ENCODE data around the gene MALRD1. TPM values are rescaled to one million over a fixed set of nuclear protein-coding genes. Genes with fewer than 3 reads are reported as not detected.
"Not testable (repeated sequence)": the region's sequence is repeated elsewhere in the genome, so short reads cannot be mapped to it uniquely, and the experiment has no call there.

Gene MALRD1
- total RNA-seq, 2 experiments from 2014 or later = 0.36 to 0.56 TPM

GRCh38 chr10:19705250-19705649 is 656.6 kb downstream of the MALRD1 start:
- H3K27ac Mint-ChIP-seq = no peak overlapping the region
- no peak overlapping the region for H3K4me3 Mint-ChIP-seq
- H3K36me3 Mint-ChIP-seq = peaks cover 4% of the 10 kb centered on the region
- H3K27me3 Mint-ChIP-seq = no peaks in the 10 kb centered on the region
- no peak for DNase-seq
- no peaks in the 10 kb centered on the region for H3K4me1 Mint-ChIP-seq
- H3K9me3 Mint-ChIP-seq = peaks cover 2% of the 10 kb centered on the region

- H3K27ac Mint-ChIP-seq = no peak overlapping the region
- DNase-seq = no peak
- no peaks in the 10 kb centered on the region for H3K4me1 Mint-ChIP-seq
- H3K4me3 Mint-ChIP-seq = peak overlapping the region; percentile 22
- no peaks in the 10 kb centered on the region for H3K27me3 Mint-ChIP-seq
- H3K9me3 Mint-ChIP-seq = peaks cover 10% of the 10 kb centered on the region
- peaks cover 4% of the 10 kb centered on the region for H3K36me3 Mint-ChIP-seq
Measured at GRCh38 chr10:19706904-19707303, 658.3 kb downstream of the MALRD1 start.

- no peak overlapping the region for H3K27ac Mint-ChIP-seq
- no peak for DNase-seq
- H3K36me3 Mint-ChIP-seq = peaks cover 4% of the 10 kb centered on the region
- H3K4me1 Mint-ChIP-seq = no peaks in the 10 kb centered on the region
- peaks cover 12% of the 10 kb centered on the region for H3K9me3 Mint-ChIP-seq
- no peak overlapping the region for H3K4me3 Mint-ChIP-seq
- H3K27me3 Mint-ChIP-seq = no peaks in the 10 kb centered on the region
Measured at GRCh38 chr10:19707376-19707775, 658.8 kb downstream of the MALRD1 start.

- H3K4me1 Mint-ChIP-seq = no peaks in the 10 kb centered on the region
- H3K27me3 Mint-ChIP-seq = no peaks in the 10 kb centered on the region
- H3K9me3 Mint-ChIP-seq = peaks cover 15% of the 10 kb centered on the region
- no peak for DNase-seq
- H3K27ac Mint-ChIP-seq = no peak overlapping the region
- no peak overlapping the region for H3K4me3 Mint-ChIP-seq
- H3K36me3 Mint-ChIP-seq = peaks cover 4% of the 10 kb centered on the region
Measured at GRCh38 chr10:19708031-19708430, 659.4 kb downstream of the MALRD1 start.

- Mint-ChIP-seq H3K36me3 (peaks cover 4% of the 10 kb centered on the region), H3K27me3 (no peaks in the 10 kb centered on the region), H3K9me3 (peaks cover 15% of the 10 kb centered on the region), H3K27ac (no peak overlapping the region), H3K4me1 (no peaks in the 10 kb centered on the region), H3K4me3 (no peak overlapping the region)
- no peak for DNase-seq
Measured at GRCh38 chr10:19710600-19710999, 662.0 kb downstream of the MALRD1 start.

GRCh38 chr10:19713159-19713558 is 664.6 kb downstream of the MALRD1 start:
- H3K27me3 Mint-ChIP-seq = no peaks in the 10 kb centered on the region
- no peaks in the 10 kb centered on the region for H3K36me3 Mint-ChIP-seq
- no peak overlapping the region for H3K4me3 Mint-ChIP-seq
- H3K27ac Mint-ChIP-seq = no peak overlapping the region
- no peaks in the 10 kb centered on the region for H3K4me1 Mint-ChIP-seq
- peaks cover 15% of the 10 kb centered on the region for H3K9me3 Mint-ChIP-seq
- DNase-seq = no peak

- Mint-ChIP-seq H3K4me1 (no peaks in the 10 kb centered on the region), H3K36me3 (no peaks in the 10 kb centered on the region), H3K9me3 (peaks cover 15% of the 10 kb centered on the region), H3K4me3 (no peak overlapping the region), H3K27me3 (no peaks in the 10 kb centered on the region), H3K27ac (no peak overlapping the region)
- no peak for DNase-seq
Measured at GRCh38 chr10:19713800-19714525, 665.4 kb downstream of the MALRD1 start.

GRCh38 chr10:19719284-19719683 is 670.7 kb downstream of the MALRD1 start:
- H3K27ac Mint-ChIP-seq = no peak overlapping the region
- peaks cover 2% of the 10 kb centered on the region for H3K9me3 Mint-ChIP-seq
- H3K36me3 Mint-ChIP-seq = no peaks in the 10 kb centered on the region
- H3K4me3 Mint-ChIP-seq = no peak overlapping the region
- DNase-seq = no peak
- no peaks in the 10 kb centered on the region for H3K27me3 Mint-ChIP-seq
- no peaks in the 10 kb centered on the region for H3K4me1 Mint-ChIP-seq

- DNase-seq = no peak
- Mint-ChIP-seq H3K4me3 (no peak overlapping the region), H3K36me3 (no peaks in the 10 kb centered on the region), H3K27ac (no peak overlapping the region), H3K27me3 (no peaks in the 10 kb centered on the region), H3K9me3 (peaks cover 2% of the 10 kb centered on the region), H3K4me1 (no peaks in the 10 kb centered on the region)
Measured at GRCh38 chr10:19724287-19724686, 675.7 kb downstream of the MALRD1 start.

GRCh38 chr10:19728376-19728775 is 679.8 kb downstream of the MALRD1 start:
- no peaks in the 10 kb centered on the region for H3K36me3 Mint-ChIP-seq
- no peak for DNase-seq
- no peak overlapping the region for H3K27ac Mint-ChIP-seq
- H3K9me3 Mint-ChIP-seq = peaks cover 2% of the 10 kb centered on the region
- H3K4me1 Mint-ChIP-seq = no peaks in the 10 kb centered on the region
- H3K4me3 Mint-ChIP-seq = no peak overlapping the region
- no peaks in the 10 kb centered on the region for H3K27me3 Mint-ChIP-seq

GRCh38 chr10:19728964-19729363 is 680.4 kb downstream of the MALRD1 start:
- no peaks in the 10 kb centered on the region for H3K4me1 Mint-ChIP-seq
- no peaks in the 10 kb centered on the region for H3K27me3 Mint-ChIP-seq
- no peaks in the 10 kb centered on the region for H3K36me3 Mint-ChIP-seq

GRCh38 chr10:19730167-19730906 is 681.7 kb downstream of the MALRD1 start:
- Mint-ChIP-seq H3K4me3 (no peak overlapping the region), H3K27me3 (no peaks in the 10 kb centered on the region), H3K36me3 (no peaks in the 10 kb centered on the region), H3K4me1 (no peaks in the 10 kb centered on the region), H3K9me3 (peaks cover 2% of the 10 kb centered on the region), H3K27ac (no peak overlapping the region)
- no peak for DNase-seq

More at GRCh38 chr10:19728964-19729363, 680.4 kb downstream of the MALRD1 start:
- DNase-seq = no peak
- Mint-ChIP-seq H3K9me3 (peaks cover 2% of the 10 kb centered on the region), H3K4me3 (no peak overlapping the region), H3K27ac (no peak overlapping the region)

GRCh38 chr10:19730907-19731217 is 682.3 kb downstream of the MALRD1 start:
- Mint-ChIP-seq H3K36me3 (no peaks in the 10 kb centered on the region), H3K27me3 (no peaks in the 10 kb centered on the region), H3K27ac (no peak overlapping the region), H3K9me3 (peaks cover 2% of the 10 kb centered on the region), H3K4me3 (no peak overlapping the region), H3K4me1 (no peaks in the 10 kb centered on the region)
- DNase-seq = no peak

- no peak for DNase-seq
- Mint-ChIP-seq H3K27me3 (no peaks in the 10 kb centered on the region), H3K4me3 (no peak overlapping the region), H3K4me1 (no peaks in the 10 kb centered on the region), H3K9me3 (peaks cover 6% of the 10 kb centered on the region), H3K27ac (no peak overlapping the region), H3K36me3 (peaks cover 2% of the 10 kb centered on the region)
Measured at GRCh38 chr10:19731560-19731959, 683.0 kb downstream of the MALRD1 start.

- Mint-ChIP-seq H3K27me3 (no peaks in the 10 kb centered on the region), H3K27ac (no peak overlapping the region), H3K4me1 (no peaks in the 10 kb centered on the region), H3K4me3 (no peak overlapping the region), H3K9me3 (peaks cover 7% of the 10 kb centered on the region), H3K36me3 (peaks cover 2% of the 10 kb centered on the region)
- DNase-seq = no peak
Measured at GRCh38 chr10:19738440-19738839, 689.8 kb downstream of the MALRD1 start.

GRCh38 chr10:19739232-19739631 is 690.6 kb downstream of the MALRD1 start:
- DNase-seq = not testable (repeated sequence)

More at GRCh38 chr10:19739232-19739631, 690.6 kb downstream of the MALRD1 start:
- not testable (repeated sequence) for H3K4me1 Mint-ChIP-seq, H3K27ac Mint-ChIP-seq, H3K4me3 Mint-ChIP-seq, H3K36me3 Mint-ChIP-seq, H3K9me3 Mint-ChIP-seq, H3K27me3 Mint-ChIP-seq

Measured in activated naive CD8-positive, alpha-beta T cell treated with anti-CD3 and anti-CD28 coated beads for 36 hours (primary cell).